Colon (tissue), 2 donors: ENCODE data around the gene ZNF665.
"Not testable (repeated sequence)": the region's sequence is repeated elsewhere in the genome, so short reads cannot be mapped to it uniquely, and the experiment has no call there.

Experiments used
- FAIRE-seq: peaks from 2 replicates; lab custom pipeline; 2012; peaks lifted over from hg19 to GRCh38; lab: Jason Lieb, UNC
- donor health status: control.
- donor health status: control.

ZNF665 gene

GRCh38 chr19:53157626-53158025, 35.5 kb downstream of the ZNF665 start:
- FAIRE-seq = no peak

- no peak for FAIRE-seq
These were observed 36.3 kb downstream of the ZNF665 start for GRCh38 chr19:53156850-53157249.

- no peak for FAIRE-seq
These were observed 45.5 kb downstream of the ZNF665 start for GRCh38 chr19:53147645-53148044.

GRCh38 chr19:53140351-53140750, 52.8 kb downstream of the ZNF665 start:
- no peak for FAIRE-seq

GRCh38 chr19:53136432-53136831, 56.7 kb downstream of the ZNF665 start:
- FAIRE-seq = no peak

GRCh38 chr19:53132141-53132991, 60.8 kb downstream of the ZNF665 start, which contains the start of gene ZNF415:
ZNF415 (minus strand) TSS chr19:53132910; CDS start chr19:53122676, 10,234 bp downstream.
- no peak for FAIRE-seq

GRCh38 chr19:53131727-53132126, 61.4 kb downstream of the ZNF665 start:
- no peak for FAIRE-seq

GRCh38 chr19:53131085-53131590, 62.0 kb downstream of the ZNF665 start:
- FAIRE-seq = no peak

- no peak for FAIRE-seq
These were observed 62.7 kb downstream of the ZNF665 start for GRCh38 chr19:53130506-53130905.

GRCh38 chr19:53126733-53127526, 66.2 kb downstream of the ZNF665 start:
- not testable (repeated sequence) for FAIRE-seq

- FAIRE-seq = no peak
These were observed 69.8 kb downstream of the ZNF665 start for GRCh38 chr19:53123400-53123799.
